Umbilical cord (tissue), 2 donors: ENCODE results near the gene DCLK1. TPM values are rescaled to one million over a fixed set of nuclear protein-coding genes. Genes with fewer than 3 reads are reported as not detected.

Source experiments
- DNase-seq: peaks from one replicate; pipeline ENCODE4 v3.0.0-alpha.2; 2015; ENCODE audit warnings: low spot score
- total RNA-seq: library from RNA; depleted of rRNA; stranded (reverse); fragments of >200 nt; gene quantifications from one replicate; pipeline ENCODE4 v1.2.3, GENCODE V29; 2014; ENCODE audit warnings: low replicate concordance; ENCODE audit not compliant: insufficient read depth

DCLK1 gene
- total RNA-seq, 1 donor from 2014 or later: 7.7 TPM

GRCh38 chr13:36051082-36051481 lies 80.1 kb downstream of the DCLK1 start:
- DNase-seq: no peak

GRCh38 chr13:36046672-36047071 lies 84.5 kb downstream of the DCLK1 start:
- DNase-seq: no peak

DNA sequence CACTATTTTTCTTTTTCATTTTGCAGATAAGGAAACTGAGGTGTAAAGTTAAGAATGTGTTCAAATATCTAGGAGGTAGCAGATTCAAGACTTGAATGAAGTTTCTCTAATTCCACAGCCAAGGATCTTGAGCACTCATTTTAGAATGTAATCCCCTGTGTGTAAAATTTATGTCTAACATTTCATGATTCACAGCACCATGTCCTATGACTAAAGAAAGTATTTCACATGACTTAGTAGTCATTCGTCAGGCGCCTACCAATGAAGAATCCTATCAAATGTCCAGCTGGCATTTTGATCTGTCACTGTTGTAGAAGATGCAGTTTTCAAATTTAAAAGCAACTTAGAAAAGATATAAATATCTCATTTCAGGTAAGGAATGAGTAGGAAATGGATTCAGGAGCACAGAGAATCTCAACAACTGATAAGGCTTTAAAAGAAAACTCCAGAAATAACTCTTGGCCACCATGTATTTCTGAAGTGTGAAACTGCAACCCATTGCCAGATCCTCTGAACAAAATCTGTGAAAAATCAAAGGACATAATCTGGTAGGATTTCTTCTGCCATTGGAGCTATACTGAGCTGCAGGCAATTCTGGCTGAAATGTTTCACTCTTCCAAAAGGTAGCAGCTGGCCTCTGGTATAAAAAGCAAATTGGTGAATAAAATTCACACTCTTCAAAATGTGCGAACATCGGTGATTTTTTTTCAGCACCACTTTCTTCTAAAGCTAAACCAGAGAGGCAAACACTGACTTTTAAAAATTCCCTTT lies 92.2 kb downstream of the DCLK1 start:
- DNase-seq: peak; percentile 5

- DNase-seq: no peak
Measured at GRCh38 chr13:36033035-36033434, 98.1 kb downstream of the DCLK1 start.

DNA sequence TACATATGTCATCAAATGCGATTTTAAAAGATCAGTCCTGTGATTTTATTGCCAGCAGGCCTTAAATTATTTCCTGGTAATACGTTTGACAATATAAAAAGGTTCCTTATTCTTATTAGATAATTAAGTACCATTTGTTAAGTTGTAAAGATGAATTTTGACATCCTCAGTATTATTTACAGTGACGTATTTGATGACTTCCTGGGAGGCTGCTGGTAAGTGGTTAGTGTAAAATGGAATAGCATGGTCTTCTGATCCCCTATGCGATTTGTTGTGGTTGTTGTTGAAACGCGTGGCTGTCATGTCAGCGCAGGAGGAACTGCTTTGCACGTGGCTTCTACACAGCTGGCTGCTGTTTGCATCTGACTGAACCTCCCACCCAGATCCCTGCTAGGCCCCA lies 99.7 kb downstream of the DCLK1 start:
- no peak for DNase-seq

DNA sequence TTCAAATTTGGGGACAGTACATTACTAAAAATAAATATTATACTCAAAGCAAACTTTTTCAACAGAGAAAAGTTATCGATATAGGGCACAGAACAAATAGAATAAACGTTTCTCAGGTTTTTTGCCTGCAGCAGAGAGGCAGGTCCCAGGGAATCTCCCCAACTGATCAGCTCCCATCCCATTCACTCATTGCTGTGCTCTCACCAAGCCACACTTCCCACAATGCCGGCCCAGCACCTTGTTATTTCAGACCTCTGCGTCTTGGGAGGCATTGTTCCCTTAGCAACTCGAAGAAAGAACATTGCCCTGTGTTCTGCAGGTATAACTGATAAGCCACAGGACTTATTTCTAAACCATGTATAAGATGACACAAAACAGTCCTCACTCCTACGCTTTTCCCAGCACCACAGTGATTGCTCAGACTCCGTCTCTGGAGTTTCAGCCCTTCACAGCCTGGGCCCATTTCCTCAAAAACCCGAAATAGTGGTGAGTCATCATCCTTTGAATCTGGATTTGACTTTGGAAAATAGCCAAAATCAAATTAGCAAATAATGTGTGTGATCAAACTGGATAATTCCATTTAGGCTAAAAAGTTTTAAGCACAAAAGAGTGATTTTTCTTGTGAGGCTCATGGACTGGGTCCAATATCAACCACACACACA lies 100.4 kb downstream of the DCLK1 start:
- DNase-seq: peak; percentile 74

GRCh38 chr13:36029166-36029565 lies 102.0 kb downstream of the DCLK1 start:
- no peak for DNase-seq

GRCh38 chr13:36028359-36029025 lies 102.7 kb downstream of the DCLK1 start:
- DNase-seq: no peak

GRCh38 chr13:36026531-36026930 lies 104.7 kb downstream of the DCLK1 start:
- no peak for DNase-seq

- no peak for DNase-seq
Measured at GRCh38 chr13:36014763-36015162, 116.4 kb downstream of the DCLK1 start.

GRCh38 chr13:36006894-36007675 lies 124.1 kb downstream of the DCLK1 start:
- DNase-seq: no peak

DNA sequence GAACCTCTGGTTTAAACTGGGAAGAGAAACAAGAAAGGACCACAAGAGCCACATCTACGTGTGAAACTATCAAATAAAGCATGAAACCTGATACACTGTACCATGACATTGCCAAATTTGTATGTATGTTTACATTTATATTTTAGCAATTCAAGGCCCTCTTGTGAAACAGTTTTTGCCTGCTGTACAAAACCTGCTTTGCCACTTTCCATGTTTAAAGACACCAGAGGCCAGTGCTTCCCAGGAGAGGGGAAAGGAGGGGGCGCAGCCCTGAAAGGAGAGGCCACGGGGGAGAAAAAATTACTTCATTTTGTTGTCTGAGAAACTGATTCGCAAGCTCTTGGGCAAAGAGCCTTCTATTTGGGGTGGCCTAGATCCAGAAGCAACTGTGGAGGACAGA lies 124.8 kb downstream of the DCLK1 start:
- DNase-seq: no peak

DNA sequence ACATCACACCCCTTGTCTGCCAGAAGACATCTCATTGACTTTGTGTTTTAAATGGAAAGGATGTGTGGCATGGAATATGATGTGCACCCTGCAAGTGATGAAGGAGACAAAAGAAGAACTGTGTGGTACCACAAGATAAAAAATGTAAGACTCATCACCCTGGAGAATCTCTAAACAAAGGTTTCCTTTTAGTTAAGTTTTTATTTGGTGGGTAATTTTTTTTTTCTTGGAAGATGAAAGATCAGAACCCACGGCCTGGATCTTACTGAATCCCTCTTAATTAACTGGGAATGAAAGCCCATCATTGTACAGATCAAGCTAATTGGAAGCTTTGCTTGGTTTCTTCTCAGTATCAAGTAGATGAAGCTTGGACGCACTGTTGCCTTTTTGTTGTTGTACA lies 129.6 kb downstream of the DCLK1 start:
- no peak for DNase-seq

DNA sequence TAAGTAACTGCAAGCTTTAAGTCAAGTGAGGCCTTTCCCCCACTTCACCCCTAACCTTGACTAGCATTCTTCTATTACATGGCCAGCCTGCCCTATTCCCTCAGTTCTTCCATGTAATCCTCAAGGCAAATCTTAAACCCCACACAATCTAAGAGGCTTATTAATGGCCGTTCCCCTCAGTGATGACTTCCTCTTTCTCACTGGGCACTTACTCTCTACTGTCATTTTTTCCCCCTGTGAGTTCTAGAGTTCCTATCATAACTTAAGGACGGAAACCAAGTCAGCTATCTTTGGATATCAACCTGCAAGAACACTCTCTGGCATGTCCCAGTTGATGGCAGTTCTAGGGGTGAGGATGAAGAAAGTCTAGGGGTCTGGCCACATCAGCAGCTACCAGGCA lies 131.2 kb downstream of the DCLK1 start:
- no peak for DNase-seq

DNA sequence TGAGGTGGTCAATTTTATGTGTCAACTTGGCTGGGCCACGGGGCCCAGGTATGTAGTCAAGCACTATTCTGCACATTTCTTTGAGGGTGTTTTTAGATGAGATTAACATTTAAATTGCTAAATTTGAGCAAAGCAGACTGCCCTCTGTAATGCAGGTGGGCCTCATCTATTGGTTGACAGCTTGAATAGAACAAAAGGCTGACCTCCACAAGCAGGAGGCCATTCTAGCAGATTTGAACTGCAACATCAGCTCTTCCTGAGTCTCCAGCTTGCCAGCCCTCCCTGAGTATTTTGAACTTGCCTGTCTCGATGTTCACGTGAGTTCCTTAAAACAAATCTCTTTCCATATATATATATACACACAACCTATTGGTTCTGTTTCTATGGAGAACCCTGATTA lies 134.8 kb downstream of the DCLK1 start:
- no peak for DNase-seq

GRCh38 chr13:35995136-35995535 lies 136.0 kb downstream of the DCLK1 start:
- DNase-seq: no peak

DNA sequence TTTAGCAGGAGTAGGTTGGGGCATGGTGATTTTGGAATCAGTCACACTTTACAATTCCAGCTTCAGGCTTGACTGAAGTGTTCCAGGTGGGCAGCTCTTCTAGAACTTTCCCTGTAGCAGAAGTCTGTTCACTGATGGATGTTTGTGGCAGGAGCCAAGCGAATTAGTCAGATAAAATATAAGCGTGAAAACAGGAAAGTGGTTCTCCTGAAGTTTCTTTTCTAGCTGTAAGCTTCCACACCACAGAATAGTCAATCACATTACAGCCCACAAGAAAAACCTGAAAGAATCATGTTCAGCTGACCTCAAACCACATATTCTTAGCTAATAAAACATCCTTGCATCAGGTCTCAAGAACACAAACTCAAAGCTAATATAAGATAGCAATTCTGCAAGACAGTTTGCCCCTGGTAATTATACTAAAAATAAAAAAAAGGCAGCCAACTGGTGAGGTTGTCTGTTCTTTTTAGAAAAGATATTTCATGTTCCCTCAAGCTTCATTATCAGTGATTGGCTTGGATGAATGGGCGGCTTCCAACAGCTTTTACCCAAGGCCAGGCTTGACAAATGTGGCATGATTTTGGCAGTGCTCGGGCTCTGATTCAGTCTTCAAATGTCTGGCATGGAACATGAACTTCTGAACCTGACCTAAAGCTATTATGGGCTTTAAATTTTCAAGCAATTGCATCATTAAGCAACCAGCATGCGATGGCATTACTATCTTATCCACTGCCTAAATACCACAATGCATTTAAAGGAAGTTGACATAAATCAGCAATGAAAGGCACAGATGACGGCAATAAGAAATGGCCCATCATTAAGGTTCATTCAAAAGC lies 136.8 kb downstream of the DCLK1 start:
- DNase-seq: peak; percentile 90

DNA sequence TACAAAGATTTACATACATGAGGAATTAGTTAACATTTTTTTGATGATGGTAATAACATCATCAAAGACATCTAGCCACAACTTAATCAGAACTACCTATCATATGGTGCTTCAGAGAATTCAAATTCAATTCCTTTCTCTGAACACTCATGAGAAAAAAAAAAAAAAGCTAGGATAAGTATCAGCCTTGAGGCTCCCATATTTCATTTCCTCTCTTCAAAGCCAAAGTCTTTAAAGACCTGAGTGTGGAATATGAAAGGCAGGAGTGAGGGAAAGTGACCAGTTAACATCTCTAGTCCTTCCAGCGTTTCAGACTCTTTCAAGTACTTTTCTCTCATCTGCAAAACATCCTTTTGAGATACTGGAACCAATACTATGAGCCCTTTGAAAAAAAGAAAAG lies 137.5 kb downstream of the DCLK1 start:
- peak; percentile 30 for DNase-seq

DNA sequence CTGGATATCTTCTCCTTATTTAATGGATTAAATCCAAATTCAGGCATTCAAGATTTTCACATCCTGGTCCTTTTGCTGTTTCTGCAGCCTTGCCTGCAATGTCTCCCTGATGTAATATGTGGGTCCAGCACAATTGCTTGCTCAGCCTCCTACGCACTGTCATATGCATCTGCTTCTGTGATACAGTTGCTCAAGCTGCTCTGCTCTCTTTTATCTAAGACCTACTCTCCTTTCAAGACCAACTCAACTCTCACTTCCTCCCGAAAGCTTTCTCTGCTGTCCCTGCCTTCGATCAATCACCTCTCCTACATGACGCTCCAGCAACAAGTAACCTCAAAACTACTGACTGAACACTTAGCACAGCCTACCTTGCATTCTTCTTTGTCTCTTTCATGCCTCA lies 138.2 kb downstream of the DCLK1 start:
- DNase-seq: peak; percentile 12

DNA sequence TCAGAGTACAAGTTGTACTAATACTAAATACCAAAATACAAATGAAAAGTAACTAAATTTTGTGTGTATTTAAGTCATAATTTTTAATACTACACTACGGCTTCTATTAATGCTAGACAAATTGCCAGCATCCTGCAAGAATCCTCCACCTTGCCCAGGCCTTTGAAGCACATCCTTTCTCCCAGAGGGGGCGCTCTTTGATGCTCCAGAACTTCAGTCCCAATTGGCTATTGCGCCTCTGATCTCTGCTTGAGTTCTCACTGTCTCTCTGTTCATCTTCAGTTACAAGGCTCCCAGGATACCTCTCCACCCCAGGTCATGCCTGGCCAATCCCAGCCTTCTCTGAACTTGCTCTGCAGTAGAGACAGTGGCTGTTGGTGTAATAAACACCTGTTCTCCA lies 141.0 kb downstream of the DCLK1 start:
- no peak for DNase-seq

DNA sequence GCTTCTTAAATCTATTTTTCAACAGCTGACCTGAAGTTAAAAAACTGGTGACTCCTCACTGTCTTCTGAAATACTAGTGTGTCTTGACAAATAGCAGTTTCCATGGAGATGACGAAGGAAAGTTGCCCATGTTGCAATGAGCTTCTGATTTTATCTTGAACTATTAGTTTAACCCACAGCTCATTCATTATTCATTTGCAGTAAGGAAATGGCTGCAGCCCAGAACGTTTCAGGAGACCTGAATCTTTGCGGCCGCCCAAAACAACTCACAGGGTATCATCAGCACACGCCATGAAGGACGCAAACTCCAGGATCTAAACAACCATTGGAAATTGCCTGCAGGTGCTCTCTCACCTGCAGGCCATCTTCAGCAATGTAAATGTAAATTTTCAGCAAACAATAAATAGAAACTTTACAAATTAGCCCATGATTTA lies 142.5 kb downstream of the DCLK1 start:
- DNase-seq: no peak
